HEK293T (cell line): ENCODE results near the gene ZFYVE21.

Experiments used
- FOXK2 ChIP-seq: fragments of 450-650 bp; IDR thresholded peaks from 2 replicates; pipeline ENCODE4 v1.6.1; 2016; ENCODE audit warnings: mild to moderate bottlenecking
- HDGF ChIP-seq: fragments of 450-650 bp; IDR thresholded peaks from 2 replicates; pipeline ENCODE4 v1.6.1; 2017; ENCODE audit warnings: antibody characterized with exemption, borderline replicate concordance
- LEF1 ChIP-seq: fragments of 450-650 bp; IDR thresholded peaks from 2 replicates; pipeline ENCODE4 v1.6.1; 2017; ENCODE audit warnings: mild to moderate bottlenecking, borderline replicate concordance
- NFRKB ChIP-seq: fragments of 450-650 bp; IDR thresholded peaks from 2 replicates; pipeline ENCODE4 v1.6.1; 2016; ENCODE audit warnings: mild to moderate bottlenecking, moderate library complexity
- SP1 ChIP-seq: fragments of 450-650 bp; IDR thresholded peaks from 2 replicates; pipeline ENCODE4 v1.6.1; 2017
- SUZ12 ChIP-seq: fragments of 450-650 bp; IDR thresholded peaks from 2 replicates; pipeline ENCODE4 v1.6.1; 2016; ENCODE audit warnings: mild to moderate bottlenecking
- TF ChIP-seq, protein P1 (sequence below): fragments of 450-650 bp; IDR thresholded peaks from 2 replicates; pipeline ENCODE4 v1.6.1; 2016

DNA sequence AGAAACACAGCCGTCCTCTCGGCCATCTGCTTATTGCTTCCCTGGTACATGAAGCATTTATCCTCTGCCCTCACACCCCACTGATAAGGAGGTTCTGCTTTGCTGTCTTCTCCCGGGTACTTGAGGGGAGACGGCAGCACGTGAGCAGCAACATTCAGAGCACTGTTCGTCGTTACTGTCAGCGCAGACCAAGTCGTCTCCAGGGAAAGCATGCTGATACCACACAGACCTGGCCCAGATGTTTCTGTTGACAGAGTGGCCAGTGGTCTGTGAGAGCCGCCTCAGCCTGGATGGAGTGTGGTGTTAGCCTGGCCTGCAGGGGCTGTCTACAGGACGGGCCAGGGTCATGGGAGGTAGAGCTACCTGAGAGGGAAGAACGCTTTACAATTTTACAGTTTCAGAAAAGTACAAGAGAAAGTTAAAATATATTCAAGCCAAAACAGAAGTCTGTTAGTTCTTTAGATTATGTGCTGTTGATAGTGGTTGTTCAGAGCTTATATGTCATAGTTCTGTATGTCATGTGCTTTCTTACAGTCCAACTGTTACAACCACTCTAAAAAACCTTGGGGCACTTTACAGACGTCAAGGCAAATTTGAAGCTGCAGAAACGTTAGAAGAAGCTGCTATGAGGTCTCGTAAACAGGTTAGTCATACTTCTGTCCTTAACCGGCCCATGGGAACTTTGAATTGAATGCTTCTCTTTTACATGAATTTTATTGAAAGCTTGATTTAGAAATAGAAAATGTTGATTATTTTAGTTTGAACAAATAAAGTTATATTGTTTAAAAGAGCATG lies 38.5 kb upstream of the ZFYVE21 start:
- TF ChIP-seq, protein P1, sequence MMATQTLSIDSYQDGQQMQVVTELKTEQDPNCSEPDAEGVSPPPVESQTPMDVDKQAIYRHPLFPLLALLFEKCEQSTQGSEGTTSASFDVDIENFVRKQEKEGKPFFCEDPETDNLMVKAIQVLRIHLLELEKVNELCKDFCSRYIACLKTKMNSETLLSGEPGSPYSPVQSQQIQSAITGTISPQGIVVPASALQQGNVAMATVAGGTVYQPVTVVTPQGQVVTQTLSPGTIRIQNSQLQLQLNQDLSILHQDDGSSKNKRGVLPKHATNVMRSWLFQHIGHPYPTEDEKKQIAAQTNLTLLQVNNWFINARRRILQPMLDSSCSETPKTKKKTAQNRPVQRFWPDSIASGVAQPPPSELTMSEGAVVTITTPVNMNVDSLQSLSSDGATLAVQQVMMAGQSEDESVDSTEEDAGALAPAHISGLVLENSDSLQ: no peak
- TF ChIP-seq LEF1 (no peak), FOXK2 (no peak), HDGF (no peak), SUZ12 (no peak), SP1 (no peak), NFRKB (no peak)
